HG02798 (cell line): Measurements from ENCODE around the gene KLHL29.

Experiments
- ATAC-seq: cut with Tn5 transposase; IDR thresholded peaks from one replicate; pipeline ENCODE4 v1.9.1; 2021; ENCODE audit warnings: mild to moderate bottlenecking; ENCODE audit not compliant: unreplicated experiment, poor library complexity

KLHL29 gene

DNA sequence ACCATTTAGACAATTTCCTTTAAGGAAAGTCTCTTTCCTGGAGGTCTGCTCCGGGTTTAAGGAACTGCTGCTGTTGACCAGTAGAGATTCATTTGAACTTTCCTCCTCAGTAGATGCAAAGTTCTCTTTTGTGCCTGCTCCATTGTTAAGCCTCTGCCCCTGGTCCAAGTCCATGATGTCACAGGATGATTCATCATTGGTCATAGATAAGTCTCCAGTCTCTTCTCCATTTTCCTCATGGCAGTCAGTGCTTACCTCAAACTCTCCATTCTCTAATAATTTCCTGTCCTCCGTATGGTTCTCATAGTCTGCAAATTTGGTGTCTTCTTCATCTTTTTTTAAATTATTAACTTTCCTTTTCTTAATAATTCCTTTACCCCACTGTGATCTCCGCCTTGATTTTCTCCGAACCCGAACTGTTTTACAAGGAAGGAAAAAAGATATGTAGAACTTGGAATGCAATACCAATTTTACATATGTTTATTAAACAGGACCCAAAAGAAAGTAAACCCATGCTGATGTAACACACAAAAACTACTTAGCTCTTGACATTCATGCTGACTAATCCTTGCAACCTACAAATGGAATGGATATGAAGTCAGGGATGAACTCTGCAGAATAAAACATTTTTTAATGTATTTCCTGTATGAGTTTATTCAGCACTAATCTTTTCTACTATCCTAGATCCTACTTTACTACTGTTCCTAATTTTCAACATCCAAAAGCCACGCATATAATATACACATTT is 372.9 kb downstream of the KLHL29 start:
- no peak for ATAC-seq
